GM12892 (cell line): ENCODE data around the gene BICD2.

Experiments used
- POLR2A ChIP-seq: IDR thresholded peaks from 2 replicates; pipeline ENCODE4 v1.6.1; 2011; ENCODE audit warnings: low read depth, low read length, control low read depth
- POLR2AphosphoS5 ChIP-seq: IDR thresholded peaks from 2 replicates; pipeline ENCODE4 v1.6.1; 2011; ENCODE audit warnings: low read depth, low read length, control low read depth
- TAF1 ChIP-seq: IDR thresholded peaks from 2 replicates; pipeline ENCODE4 v1.6.1; 2011; ENCODE audit warnings: low read depth, mild to moderate bottlenecking, control low read depth, low read length, borderline replicate concordance

DNA sequence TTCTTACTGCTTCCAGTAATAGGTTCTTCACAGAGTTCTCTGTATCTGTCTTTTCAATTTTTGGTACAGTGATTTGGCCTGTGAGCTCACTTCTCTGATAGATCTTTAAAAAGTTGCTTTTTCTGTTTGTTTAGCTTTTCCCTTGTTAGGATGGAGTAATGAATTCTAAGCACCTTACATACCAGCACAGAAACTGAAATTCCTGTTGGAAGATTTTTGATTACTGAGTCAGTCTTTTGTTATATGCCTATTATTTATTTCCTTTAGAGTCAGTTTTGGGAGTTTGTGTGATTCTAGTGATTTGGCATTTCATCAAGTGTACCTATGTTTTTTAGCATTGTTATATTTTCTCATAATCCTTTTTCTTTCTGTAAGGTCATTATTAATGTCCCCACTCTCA, 57.1 kb downstream of the BICD2 start:
- no peak for TF ChIP-seq POLR2A
- TF ChIP-seq POLR2AphosphoS5 = no peak
- no peak for TF ChIP-seq TAF1
